Activated B cell treated with CpG ODN at 0.5 μM for 24 hours (primary cell): ENCODE data around the gene CRYBG3. TPM values are rescaled to one million over a fixed set of nuclear protein-coding genes. Genes with fewer than 3 reads are reported as not detected.

ENCODE experiments used
- ATAC-seq: fragments of 200-7000 bp; cut with Tn5 transposase; one replicate; pipeline ENCODE4 v1.10.0; 2021; ENCODE audit warnings: low read depth, mild to moderate bottlenecking, moderate library complexity
- CTCF ChIA-PET: fragments of 350-600 bp; sonication (Branson Sonifier 250); formaldehyde crosslinking; loops from one replicate; lab custom pipeline; 2021; ENCODE audit warnings: antibody characterized with exemption; lab: Charles Lee
- POLR2A ChIA-PET: fragments of 350-600 bp; sonication (Branson Sonifier 250); formaldehyde crosslinking; loops from one replicate; lab custom pipeline; 2021; ENCODE audit warnings: antibody characterized with exemption; lab: Charles Lee
- DNase-seq: peaks from one replicate; pipeline ENCODE4 v3.0.0; 2022
- H3K27ac Mint-ChIP-seq: one replicate; pipeline ENCODE4 v1.8.0; 2020; ENCODE audit warnings: mixed read lengths
- H3K27me3 Mint-ChIP-seq: one replicate; pipeline ENCODE4 v1.8.0; 2021; ENCODE audit warnings: mixed read lengths
- H3K36me3 Mint-ChIP-seq: one replicate; pipeline ENCODE4 v1.8.0; 2021; ENCODE audit warnings: low read depth, mixed read lengths
- H3K4me1 Mint-ChIP-seq: one replicate; pipeline ENCODE4 v1.8.0; 2021; ENCODE audit warnings: mixed read lengths
- H3K4me3 Mint-ChIP-seq: one replicate; pipeline ENCODE4 v1.8.0; 2020; ENCODE audit warnings: mild to moderate bottlenecking, mixed read lengths
- H3K9me3 Mint-ChIP-seq: one replicate; pipeline ENCODE4 v1.8.0; 2020; ENCODE audit warnings: mixed read lengths
- intact Hi-C: fragments of 100-400 bp; cut with micrococcal nuclease; formaldehyde crosslinking; loops from one replicate; pipeline ENCODE4 v1.15.1; 2024
- total RNA-seq: library from RNA; stranded (reverse); gene quantifications from 2 replicates; pipeline ENCODE4 v1.2.3, GENCODE V29; 2022
- TF ChIP-seq, protein P1 (sequence below): fragments of 200-600 bp; IDR thresholded peaks from one replicate; pipeline ENCODE4 v1.8.0; 2022; ENCODE audit warnings: antibody characterized with exemption, mild to moderate bottlenecking

CRYBG3 gene
- total RNA-seq, 1 donor from 2014 or later: 1.5 TPM

DNA sequence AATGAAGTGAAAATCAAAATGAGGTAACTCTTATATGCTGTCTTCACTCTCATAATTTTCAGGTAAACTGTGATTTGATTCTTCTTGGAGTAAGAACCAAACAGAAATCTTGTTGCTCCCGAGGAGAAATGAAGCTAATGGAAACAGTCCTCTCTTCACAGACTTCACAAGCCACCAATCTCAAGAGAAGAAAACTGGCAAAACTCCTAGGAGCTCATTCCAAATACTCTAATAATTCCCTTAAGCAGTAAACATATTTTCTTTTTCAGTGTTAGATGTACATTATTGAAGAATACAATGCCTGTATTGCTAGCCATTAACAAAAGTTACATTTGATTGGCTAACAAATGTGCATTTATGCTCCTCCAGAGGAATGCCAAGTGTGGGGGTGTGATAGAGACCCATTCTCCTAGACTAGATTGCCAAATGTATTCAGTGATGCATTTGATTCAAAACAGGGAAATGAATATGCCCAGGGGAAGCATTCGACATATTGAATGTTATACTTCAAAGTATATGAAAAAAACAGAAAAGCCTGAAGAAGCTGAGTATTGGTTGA, 162.2 kb downstream of the CRYBG3 start:
- Mint-ChIP-seq H3K9me3 (no peaks in the 10 kb centered on the region), H3K4me1 (no peaks in the 10 kb centered on the region), H3K27ac (no peak overlapping the region), H3K27me3 (peaks cover 3% of the 10 kb centered on the region), H3K4me3 (no peak overlapping the region), H3K36me3 (no peaks in the 10 kb centered on the region)
- intact Hi-C loops: no loop called here
- POLR2A ChIA-PET: no interaction called here
- TF ChIP-seq, protein P1, sequence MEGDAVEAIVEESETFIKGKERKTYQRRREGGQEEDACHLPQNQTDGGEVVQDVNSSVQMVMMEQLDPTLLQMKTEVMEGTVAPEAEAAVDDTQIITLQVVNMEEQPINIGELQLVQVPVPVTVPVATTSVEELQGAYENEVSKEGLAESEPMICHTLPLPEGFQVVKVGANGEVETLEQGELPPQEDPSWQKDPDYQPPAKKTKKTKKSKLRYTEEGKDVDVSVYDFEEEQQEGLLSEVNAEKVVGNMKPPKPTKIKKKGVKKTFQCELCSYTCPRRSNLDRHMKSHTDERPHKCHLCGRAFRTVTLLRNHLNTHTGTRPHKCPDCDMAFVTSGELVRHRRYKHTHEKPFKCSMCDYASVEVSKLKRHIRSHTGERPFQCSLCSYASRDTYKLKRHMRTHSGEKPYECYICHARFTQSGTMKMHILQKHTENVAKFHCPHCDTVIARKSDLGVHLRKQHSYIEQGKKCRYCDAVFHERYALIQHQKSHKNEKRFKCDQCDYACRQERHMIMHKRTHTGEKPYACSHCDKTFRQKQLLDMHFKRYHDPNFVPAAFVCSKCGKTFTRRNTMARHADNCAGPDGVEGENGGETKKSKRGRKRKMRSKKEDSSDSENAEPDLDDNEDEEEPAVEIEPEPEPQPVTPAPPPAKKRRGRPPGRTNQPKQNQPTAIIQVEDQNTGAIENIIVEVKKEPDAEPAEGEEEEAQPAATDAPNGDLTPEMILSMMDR: no peak
- ATAC-seq: no peak
- CTCF ChIA-PET: interaction anchor here (1.6 kb wide), 1 partner anchor 39 kb away, joined by 4 read pairs; no protein-coding TSS in a partner anchor
- no peak for DNase-seq

DNA sequence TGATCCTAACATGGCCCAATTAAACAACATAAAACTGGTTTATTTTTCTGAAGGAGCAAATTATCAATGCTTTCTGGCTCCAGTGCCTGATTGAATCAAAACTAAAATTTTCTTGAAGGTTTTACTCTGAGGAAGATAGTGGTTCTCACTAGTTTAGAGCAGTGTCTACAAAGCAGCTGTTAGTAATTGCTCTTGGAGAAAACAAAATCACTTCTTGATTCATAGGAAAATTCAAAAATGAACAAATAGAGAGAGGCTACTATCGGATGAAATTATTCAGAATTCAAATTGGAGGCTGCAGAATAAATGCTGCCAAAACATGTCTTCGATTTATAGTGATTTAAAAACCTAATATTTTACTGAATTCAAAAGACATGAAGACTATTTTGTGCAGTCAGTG, 165.5 kb downstream of the CRYBG3 start:
- Mint-ChIP-seq H3K4me1 (peaks cover 2% of the 10 kb centered on the region), H3K36me3 (no peaks in the 10 kb centered on the region), H3K9me3 (no peaks in the 10 kb centered on the region), H3K4me3 (no peak overlapping the region), H3K27ac (no peak overlapping the region), H3K27me3 (peaks cover 3% of the 10 kb centered on the region)
- ChIA-PET CTCF (no interaction called here), POLR2A (no interaction called here)
- intact Hi-C loops: no loop called here
- ATAC-seq (no peak), DNase-seq (no peak)
- TF ChIP-seq, protein P1: no peak

DNA sequence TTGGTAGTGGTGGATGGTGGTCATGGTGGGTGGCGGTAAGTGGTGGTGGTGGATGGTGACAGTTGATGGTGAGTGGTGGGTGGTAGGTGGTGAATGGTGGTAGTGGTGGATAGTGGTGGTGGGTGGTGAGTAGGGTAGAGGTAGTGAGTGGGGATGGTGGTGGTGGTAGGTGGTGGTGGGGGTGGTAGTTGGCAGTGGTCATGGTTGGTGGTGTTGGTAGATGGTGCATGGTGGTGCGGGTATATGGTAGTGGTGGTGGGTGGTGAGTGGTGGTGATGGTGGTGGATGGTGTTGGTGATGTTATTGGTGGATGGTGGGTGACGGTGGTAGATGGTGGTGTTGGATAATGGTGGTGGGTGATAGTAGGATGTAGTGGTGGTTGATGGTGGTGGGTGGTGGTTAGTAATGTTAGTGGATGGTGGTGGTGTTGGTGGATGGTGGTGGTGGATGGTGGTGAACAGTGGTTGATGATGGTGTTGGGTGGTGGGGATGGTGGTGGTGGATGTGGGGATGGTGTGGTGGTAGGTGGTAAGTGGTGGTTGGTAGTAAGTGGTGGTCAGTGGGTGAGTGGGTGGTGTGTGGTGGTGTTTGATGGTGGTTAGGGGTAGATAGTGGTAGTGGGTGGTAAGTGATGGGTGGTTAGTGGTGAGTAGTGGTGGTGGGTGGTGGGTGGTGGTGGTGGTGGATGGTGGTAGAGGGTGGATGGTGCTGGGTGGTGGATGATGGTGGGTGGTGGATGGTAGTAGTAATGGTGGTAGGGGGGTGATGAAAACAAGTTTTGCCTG, 167.2 kb downstream of the CRYBG3 start:
- ATAC-seq: no peak
- no peak overlapping the region for H3K27ac Mint-ChIP-seq

DNA sequence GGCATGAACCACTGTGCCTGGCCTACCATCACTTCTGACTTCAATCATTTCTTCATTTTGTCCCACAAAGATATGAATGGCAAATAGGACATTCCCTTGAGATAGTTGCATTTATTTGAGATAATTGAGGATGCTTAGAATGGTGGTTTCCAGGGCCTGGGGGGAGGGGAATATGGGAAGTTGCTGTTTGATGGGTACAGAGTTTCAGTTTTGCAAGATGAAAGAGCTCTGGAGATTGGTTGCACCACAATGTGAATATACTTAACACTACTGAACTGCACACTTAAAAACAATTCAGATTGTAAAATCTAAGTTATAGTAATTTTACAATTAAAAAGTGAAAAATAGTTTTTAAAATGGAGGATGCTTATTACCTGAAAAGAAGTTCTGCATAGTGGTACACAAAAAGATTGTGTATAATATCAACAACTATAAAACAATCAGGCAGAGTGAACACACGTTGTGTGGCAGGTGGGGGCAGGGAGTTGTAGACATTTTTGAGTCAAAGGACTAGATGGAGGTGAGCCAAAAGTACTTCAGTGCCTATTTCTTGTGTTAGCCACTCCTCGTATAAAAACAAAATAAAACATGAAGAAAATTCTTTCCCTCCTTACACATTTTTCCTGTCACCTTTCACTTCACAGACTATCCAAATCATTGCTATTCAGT, 168.9 kb downstream of the CRYBG3 start:
- H3K4me3 Mint-ChIP-seq: no peak overlapping the region
- intact Hi-C loops: no loop called here
- ATAC-seq: no peak
- TF ChIP-seq, protein P1: no peak
- H3K36me3 Mint-ChIP-seq: no peaks in the 10 kb centered on the region
- H3K4me1 Mint-ChIP-seq: peaks cover 2% of the 10 kb centered on the region
- no peak for DNase-seq
- CTCF ChIA-PET: no interaction called here
- H3K9me3 Mint-ChIP-seq: no peaks in the 10 kb centered on the region
- peaks cover 3% of the 10 kb centered on the region for H3K27me3 Mint-ChIP-seq
- POLR2A ChIA-PET: interaction anchor here (0.5 to 1.1 kb wide), 2 partner anchors 11 to 14 kb away, joined by 3 read pairs; no protein-coding TSS in a partner anchor
- no peak overlapping the region for H3K27ac Mint-ChIP-seq

More for the DNA sequence above, 167.2 kb downstream of the CRYBG3 start:
- no peaks in the 10 kb centered on the region for H3K36me3 Mint-ChIP-seq
- intact Hi-C loops: no loop called here
- H3K4me3 Mint-ChIP-seq: no peak overlapping the region
- DNase-seq: no peak
- H3K9me3 Mint-ChIP-seq: no peaks in the 10 kb centered on the region
- H3K27me3 Mint-ChIP-seq: peaks cover 5% of the 10 kb centered on the region
- ChIA-PET POLR2A (no interaction called here), CTCF (no interaction called here)
- TF ChIP-seq, protein P1: no peak
- peaks cover 2% of the 10 kb centered on the region for H3K4me1 Mint-ChIP-seq

DNA sequence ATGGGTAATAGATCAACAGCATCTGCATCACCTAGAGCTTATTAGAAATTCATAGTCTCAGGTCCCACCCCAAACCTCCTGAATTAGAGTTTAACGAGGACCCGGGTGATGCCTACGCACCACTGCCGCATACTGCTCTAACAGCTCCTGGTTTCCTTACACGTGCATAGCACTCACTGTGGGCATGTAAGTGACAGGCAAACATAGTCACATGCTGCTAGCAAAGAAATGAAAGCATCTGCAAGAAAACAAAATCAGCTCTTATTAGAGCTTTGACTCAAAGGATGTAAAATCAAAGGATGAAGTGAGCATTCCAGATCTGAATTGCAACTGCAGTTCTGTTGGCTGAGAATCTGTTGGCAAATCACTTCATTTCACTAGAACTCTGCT, 169.5 kb downstream of the CRYBG3 start:
- H3K4me3 Mint-ChIP-seq: no peak overlapping the region
- H3K36me3 Mint-ChIP-seq: no peaks in the 10 kb centered on the region
- intact Hi-C loops: no loop called here
- ChIA-PET POLR2A (interaction anchor here (0.5 to 1.1 kb wide), 2 partner anchors 10 to 13 kb away, joined by 3 read pairs; no protein-coding TSS in a partner anchor), CTCF (no interaction called here)
- DNase-seq: no peak
- no peak for ATAC-seq
- peaks cover 2% of the 10 kb centered on the region for H3K4me1 Mint-ChIP-seq
- peaks cover 3% of the 10 kb centered on the region for H3K27me3 Mint-ChIP-seq
- no peaks in the 10 kb centered on the region for H3K9me3 Mint-ChIP-seq
- TF ChIP-seq, protein P1: no peak
- no peak overlapping the region for H3K27ac Mint-ChIP-seq
